GM18511 (cell line): ENCODE results near the gene DAGLB.
"Not testable (repeated sequence)": the region's sequence is repeated elsewhere in the genome, so short reads cannot be mapped to it uniquely, and the experiment has no call there.

Source experiments
- ATAC-seq: cut with Tn5 transposase; IDR thresholded peaks from one replicate; pipeline ENCODE4 v1.9.1; 2021; ENCODE audit warnings: mild to moderate bottlenecking, moderate library complexity; ENCODE audit not compliant: unreplicated experiment

DAGLB gene

GRCh38 chr7:6378556-6378955, 69.2 kb downstream of the DAGLB start:
- ATAC-seq, result not testable (repeated sequence)

- ATAC-seq, result no peak
Observed at GRCh38 chr7:6376820-6377219, 70.9 kb downstream of the DAGLB start.

GRCh38 chr7:6375348-6376101, 72.2 kb downstream of the DAGLB start:
- ATAC-seq, result no peak

GRCh38 chr7:6367701-6368211, 80.0 kb downstream of the DAGLB start:
- no peak for ATAC-seq

GRCh38 chr7:6365451-6365850, 82.3 kb downstream of the DAGLB start:
- ATAC-seq, result no peak

- no peak for ATAC-seq
Observed at GRCh38 chr7:6360841-6361240, 86.9 kb downstream of the DAGLB start.

GRCh38 chr7:6359734-6360133, 88.0 kb downstream of the DAGLB start:
- ATAC-seq, result no peak
